Left ventricle myocardium inferior (tissue), 1 donor: ENCODE results near the gene PTPRM. TPM values are rescaled to one million over a fixed set of nuclear protein-coding genes. Genes with fewer than 3 reads are reported as not detected.

Source experiments
- DNase-seq: peaks from one replicate; pipeline ENCODE4 v3.0.0-alpha.2; 2020
- H3K27ac ChIP-seq: fragments of 200-600 bp; replicated peaks from 2 replicates; pipeline ENCODE4 v1.8.0; 2021
- H3K27me3 ChIP-seq: fragments of 200-600 bp; 2 replicates; pipeline ENCODE4 v1.8.0; 2021; ENCODE audit warnings: low read depth
- H3K36me3 ChIP-seq: fragments of 200-600 bp; 2 replicates; pipeline ENCODE4 v1.8.0; 2021
- H3K4me1 ChIP-seq: fragments of 200-600 bp; 2 replicates; pipeline ENCODE4 v1.8.0; 2021
- H3K4me3 ChIP-seq: fragments of 200-600 bp; 2 replicates; pipeline ENCODE4 v1.8.0; 2021; ENCODE audit warnings: mild to moderate bottlenecking, moderate library complexity
- H3K9me3 ChIP-seq: fragments of 200-600 bp; replicated peaks from 2 replicates; pipeline ENCODE4 v1.8.0; 2021
- CTCF ChIP-seq: fragments of 200-600 bp; IDR thresholded peaks from 2 replicates; pipeline ENCODE4 v1.8.0; 2021; ENCODE audit warnings: antibody characterized with exemption, mild to moderate bottlenecking, borderline replicate concordance
- intact Hi-C: fragments of 100-400 bp; cut with micrococcal nuclease; formaldehyde crosslinking; loops from one replicate; pipeline ENCODE4 v1.11.0; 2022
- total RNA-seq: library from RNA; stranded (reverse); fragmentation: NEBNext Ultra II Directional; extraction: Animal tissue kit (Norgen Biotek cat#: 25700); gene quantifications from one replicate; pipeline ENCODE4 v1.2.1, GENCODE V29; 2021
- donor health status: DM: no; HTN: yes; CAD: no; lungs with severe emphysema.

The PTPRM gene
- total RNA-seq, 1 donor from 2014 or later = 132 TPM

- H3K27ac ChIP-seq = peak overlapping the region; percentile 90
- H3K36me3 ChIP-seq = no peaks in the 10 kb centered on the region
- TF ChIP-seq CTCF = no peak
- H3K4me3 ChIP-seq = no peak overlapping the region
- intact Hi-C loops = no loop called here
- H3K4me1 ChIP-seq = peaks cover 78% of the 10 kb centered on the region
- DNase-seq = no peak
- H3K9me3 ChIP-seq = no peaks in the 10 kb centered on the region
- H3K27me3 ChIP-seq = no peaks in the 10 kb centered on the region
Observed at GRCh38 chr18:7657937-7658336, 90.8 kb downstream of the PTPRM start.

GRCh38 chr18:7658701-7659100 lies 91.6 kb downstream of the PTPRM start:
- Histone ChIP-seq H3K27me3 (no peaks in the 10 kb centered on the region), H3K9me3 (no peaks in the 10 kb centered on the region), H3K4me3 (no peak overlapping the region), H3K36me3 (no peaks in the 10 kb centered on the region), H3K4me1 (peaks cover 85% of the 10 kb centered on the region), H3K27ac (peak overlapping the region; percentile 90)
- TF ChIP-seq CTCF = no peak
- intact Hi-C loops = no loop called here
- DNase-seq = no peak

GRCh38 chr18:7661207-7661606 lies 94.1 kb downstream of the PTPRM start:
- no peak overlapping the region for H3K4me3 ChIP-seq
- no peaks in the 10 kb centered on the region for H3K36me3 ChIP-seq
- no peak overlapping the region for H3K27ac ChIP-seq
- no peaks in the 10 kb centered on the region for H3K27me3 ChIP-seq
- no peak for TF ChIP-seq CTCF
- no peaks in the 10 kb centered on the region for H3K9me3 ChIP-seq
- H3K4me1 ChIP-seq = peaks cover 87% of the 10 kb centered on the region
- intact Hi-C loops = no loop called here
- no peak for DNase-seq

- no peak for TF ChIP-seq CTCF
- Histone ChIP-seq H3K27ac (peak overlapping the region; percentile 34), H3K9me3 (no peaks in the 10 kb centered on the region), H3K4me1 (peaks cover 83% of the 10 kb centered on the region), H3K4me3 (no peak overlapping the region), H3K27me3 (no peaks in the 10 kb centered on the region), H3K36me3 (no peaks in the 10 kb centered on the region)
- no peak for DNase-seq
- intact Hi-C loops = no loop called here
Observed at GRCh38 chr18:7662866-7663265, 95.8 kb downstream of the PTPRM start.

GRCh38 chr18:7663366-7664312 lies 96.5 kb downstream of the PTPRM start:
- Histone ChIP-seq H3K4me1 (peaks cover 83% of the 10 kb centered on the region), H3K4me3 (no peak overlapping the region), H3K27ac (peak overlapping the region; percentile 34), H3K9me3 (no peaks in the 10 kb centered on the region), H3K27me3 (no peaks in the 10 kb centered on the region), H3K36me3 (no peaks in the 10 kb centered on the region)
- no peak for DNase-seq
- intact Hi-C loops = no loop called here
- TF ChIP-seq CTCF = no peak
